Body of pancreas (tissue), 4 donors: Measurements from ENCODE around the gene LRRC7. TPM values are rescaled to one million over a fixed set of nuclear protein-coding genes. Genes with fewer than 3 reads are reported as not detected.

Experiments used
- ATAC-seq: fragments of 150-250 bp; one replicate; pipeline ENCODE4 v1.9.1; 2016
- DNase-seq, 4 donors: peaks; one replicate each; pipeline ENCODE4 v3.0.0-alpha.2; 2019
- H3K27ac ChIP-seq, 4 donors: fragments of 200-600 bp; sonication (generic); 1 replicate in 3 of 4; 2 replicates in 1 of 4; pipeline versions ENCODE4 v1.5.1 to v1.6.1; 2016 to 2019; ENCODE audit warnings: mild to moderate bottlenecking in 1 of 4, mixed read lengths in 1 of 4, moderate library complexity in 1 of 4
- H3K27me3 ChIP-seq, 2 donors: fragments of 200-600 bp; sonication (generic); one replicate each; pipeline ENCODE4 v1.6.0; 2016; ENCODE audit warnings: mild to moderate bottlenecking in 1 of 2
- H3K36me3 ChIP-seq, 2 donors: fragments of 200-600 bp; sonication (generic); replicated peaks in 1 of 2; 2 replicates each; pipeline ENCODE4 v1.5.1; 2016; ENCODE audit warnings: low read depth in 2 of 2; ENCODE audit not compliant: insufficient read depth in 1 of 2
- H3K4me1 ChIP-seq: fragments of 200-600 bp; sonication (generic); one replicate; pipeline ENCODE4 v1.6.0; 2016
- H3K4me3 ChIP-seq, 2 donors: fragments of 200-600 bp; sonication (generic); 1 replicate in 1 of 2; 2 replicates in 1 of 2; pipeline ENCODE4 v1.5.1; 2016 to 2019
- H3K9me3 ChIP-seq, 3 donors: fragments of 200-600 bp; sonication (generic); 1 replicate in 2 of 3; 2 replicates in 1 of 3; pipeline ENCODE4 v1.5.1; 2016
- CTCF ChIP-seq, 7 experiments: fragments of 450-650 bp in 4 of 7; fragments of 200-600 bp in 3 of 7; sonication (generic) in 3 of 7; IDR thresholded peaks; one replicate each; pipeline ENCODE4 v1.5.1; 2016 to 2019; ENCODE audit warnings: antibody characterized with exemption in 7 of 7
- POLR2A ChIP-seq, 3 donors: fragments of 450-650 bp; IDR thresholded peaks; one replicate each; pipeline ENCODE4 v1.6.1; 2016; ENCODE audit warnings: antibody characterized with exemption in 3 of 3, mild to moderate bottlenecking in 2 of 3
- WGBS, 2 donors: methylation state at CpG; one replicate each; pipeline ENCODE4 v1.1.5; 2017; 5-methylcytosine and 5-hydroxymethylcytosine counted together
- intact Hi-C: fragments of 100-400 bp; cut with DNase I; formaldehyde crosslinking; loops from one replicate; pipeline ENCODE4 v1.15.1; 2023
- total RNA-seq, 2 donors: library from RNA; depleted of rRNA; stranded (reverse); fragments of >200 nt; gene quantifications; one replicate each; pipeline ENCODE4 v1.1.0, GENCODE V29; 2016

LRRC7 gene
- total RNA-seq, 2 donors from 2014 or later, result 1.3 to 2.6 TPM

DNA sequence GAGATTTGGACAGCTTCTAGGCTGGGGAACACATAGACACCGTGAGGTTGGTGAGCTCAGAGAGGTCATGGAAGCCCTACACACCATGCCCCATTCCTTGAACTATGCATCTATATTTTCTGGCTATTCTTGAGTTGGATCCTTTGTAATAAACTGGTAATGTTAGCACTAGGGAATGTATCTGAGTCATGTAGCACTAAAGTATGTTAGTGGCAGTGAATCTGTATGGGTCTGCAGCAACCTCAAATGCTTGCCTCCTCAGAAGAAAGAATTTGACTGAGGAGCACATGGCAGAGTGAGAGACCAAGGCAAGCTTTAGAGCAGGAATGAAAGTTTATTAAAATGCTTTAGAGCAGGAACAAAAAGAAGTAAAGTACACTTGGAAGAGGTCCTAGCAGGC lies 43.7 kb upstream of the LRRC7 start:
- TF ChIP-seq POLR2A (IDR thresholded peaks at IDR 0.05), result no peak
- no peak for TF ChIP-seq CTCF (IDR thresholded peaks at IDR 0.05)
- no peak overlapping the region for H3K27ac ChIP-seq
- no peaks in the 10 kb centered on the region for H3K9me3 ChIP-seq
- H3K27me3 ChIP-seq, result no peaks in the 10 kb centered on the region
- H3K4me3 ChIP-seq, result no peak overlapping the region
- no peak for DNase-seq
- no peak for ATAC-seq
- intact Hi-C loops, result no loop called here
- no peaks in the 10 kb centered on the region for H3K36me3 ChIP-seq
- WGBS, 2 donors, result 37 to 42% methylated on average over 1 of the region's 1 CpG
- no peaks in the 10 kb centered on the region for H3K4me1 ChIP-seq

DNA sequence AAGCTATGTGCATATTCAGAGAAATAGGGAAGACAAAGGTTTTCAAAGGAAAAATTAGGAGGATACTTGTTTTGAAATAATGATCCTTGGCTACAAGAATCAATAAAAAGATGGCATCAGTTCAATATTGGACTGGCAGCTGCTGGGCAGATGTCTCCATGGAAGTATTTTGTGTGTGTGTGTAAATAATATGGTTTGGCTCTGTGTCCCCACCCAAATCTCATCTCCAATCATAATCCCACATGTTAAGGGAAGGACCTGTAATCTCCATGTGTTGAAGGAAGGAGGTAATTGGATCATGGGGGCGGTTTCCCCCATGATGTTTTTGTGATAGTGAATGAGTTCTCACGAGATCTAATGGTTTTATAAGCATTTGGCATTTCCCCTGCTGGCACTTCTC lies 40.4 kb upstream of the LRRC7 start:
- intact Hi-C loops, result no loop called here
- no peak for DNase-seq
- Histone ChIP-seq H3K36me3 (no peaks in the 10 kb centered on the region), H3K27me3 (no peaks in the 10 kb centered on the region), H3K9me3 (no peaks in the 10 kb centered on the region), H3K27ac (no peak overlapping the region), H3K4me1 (no peaks in the 10 kb centered on the region), H3K4me3 (no peak overlapping the region)
- no peak for ATAC-seq
- 45 to 74% methylated on average over 2 of the region's 2 CpGs for WGBS, 2 donors
- no peak for TF ChIP-seq POLR2A (IDR thresholded peaks at IDR 0.05)
- no peak for TF ChIP-seq CTCF (IDR thresholded peaks at IDR 0.05)

DNA sequence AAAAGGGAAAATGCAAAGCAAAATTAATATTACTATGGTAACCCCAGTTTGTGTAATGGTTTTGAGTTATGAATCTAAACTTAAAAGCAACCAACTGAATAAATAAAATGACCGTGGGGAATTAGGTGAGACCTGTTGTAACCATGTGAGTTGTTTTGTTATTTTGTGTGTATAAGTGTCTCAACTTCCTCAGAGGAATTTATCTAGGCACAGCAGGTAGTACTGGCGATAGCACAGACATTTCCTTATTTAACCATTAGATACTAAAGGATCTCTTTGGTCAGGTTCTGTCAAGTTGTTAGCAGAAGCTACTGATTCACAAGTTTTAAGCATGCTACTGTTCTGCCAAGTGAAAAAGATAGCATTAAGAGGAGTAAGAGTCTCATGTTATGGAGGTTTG lies 39.3 kb upstream of the LRRC7 start:
- Histone ChIP-seq H3K4me3 (no peak overlapping the region), H3K9me3 (no peaks in the 10 kb centered on the region), H3K27me3 (no peaks in the 10 kb centered on the region), H3K27ac (no peak overlapping the region), H3K36me3 (no peaks in the 10 kb centered on the region), H3K4me1 (no peaks in the 10 kb centered on the region)
- ATAC-seq (no peak), DNase-seq (no peak)
- intact Hi-C loops, result no loop called here
- no peak for TF ChIP-seq CTCF (IDR thresholded peaks at IDR 0.05)
- TF ChIP-seq POLR2A (IDR thresholded peaks at IDR 0.05), result no peak
- 51 to 64% methylated on average over 2 of the region's 2 CpGs for WGBS, 2 donors

- ATAC-seq (no peak), DNase-seq (no peak)
- Histone ChIP-seq H3K27me3 (no peaks in the 10 kb centered on the region), H3K27ac (no peak overlapping the region), H3K4me1 (no peaks in the 10 kb centered on the region), H3K9me3 (no peaks in the 10 kb centered on the region), H3K4me3 (no peak overlapping the region), H3K36me3 (no peaks in the 10 kb centered on the region)
- no peak for TF ChIP-seq POLR2A (IDR thresholded peaks at IDR 0.05)
- TF ChIP-seq CTCF (IDR thresholded peaks at IDR 0.05), result no peak
- WGBS, 2 donors, result 42 to 52% methylated on average over 1 of the region's 1 CpG
- intact Hi-C loops, result no loop called here
Observed at GRCh38 chr1:69533343-69533742, 34.4 kb upstream of the LRRC7 start.

GRCh38 chr1:69534829-69535228 lies 32.9 kb upstream of the LRRC7 start:
- 28% methylated on average over 1 of the region's 1 CpG for WGBS, 2 donors
- TF ChIP-seq POLR2A (IDR thresholded peaks at IDR 0.05), result no peak
- no peak for TF ChIP-seq CTCF (IDR thresholded peaks at IDR 0.05)
- Histone ChIP-seq H3K4me3 (no peak overlapping the region), H3K9me3 (no peaks in the 10 kb centered on the region), H3K4me1 (no peaks in the 10 kb centered on the region), H3K36me3 (no peaks in the 10 kb centered on the region), H3K27me3 (no peaks in the 10 kb centered on the region), H3K27ac (no peak overlapping the region)
- no peak for ATAC-seq
- no peak for DNase-seq
- intact Hi-C loops, result no loop called here
